Measurements from ENCODE around the gene FBXO3.

FBXO3 gene

DNA sequence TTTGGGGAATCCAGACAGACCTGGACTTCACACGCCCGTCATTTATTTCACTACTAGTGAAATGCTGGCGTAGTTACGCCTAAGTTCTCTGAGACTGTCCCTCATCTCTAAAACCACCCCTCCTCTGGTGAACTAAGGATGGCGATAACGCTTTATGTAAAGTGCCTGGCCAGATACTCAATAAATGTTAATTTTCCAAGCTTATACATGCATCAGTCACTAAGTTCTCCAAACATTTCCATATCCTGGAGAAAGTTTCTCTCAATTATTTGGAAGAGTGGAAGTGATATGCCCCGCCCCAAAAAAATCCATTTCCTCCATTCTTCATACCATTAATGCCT, 1.1 kb upstream of the FBXO3 start:
- H3K36me3 ChIP-seq (ENCODE audit: control insufficient read depth, low read length): peaks cover 3% of the 10 kb centered on the region; the same call in 1 of the 2 replicates
- TF ChIP-seq, protein P1, sequence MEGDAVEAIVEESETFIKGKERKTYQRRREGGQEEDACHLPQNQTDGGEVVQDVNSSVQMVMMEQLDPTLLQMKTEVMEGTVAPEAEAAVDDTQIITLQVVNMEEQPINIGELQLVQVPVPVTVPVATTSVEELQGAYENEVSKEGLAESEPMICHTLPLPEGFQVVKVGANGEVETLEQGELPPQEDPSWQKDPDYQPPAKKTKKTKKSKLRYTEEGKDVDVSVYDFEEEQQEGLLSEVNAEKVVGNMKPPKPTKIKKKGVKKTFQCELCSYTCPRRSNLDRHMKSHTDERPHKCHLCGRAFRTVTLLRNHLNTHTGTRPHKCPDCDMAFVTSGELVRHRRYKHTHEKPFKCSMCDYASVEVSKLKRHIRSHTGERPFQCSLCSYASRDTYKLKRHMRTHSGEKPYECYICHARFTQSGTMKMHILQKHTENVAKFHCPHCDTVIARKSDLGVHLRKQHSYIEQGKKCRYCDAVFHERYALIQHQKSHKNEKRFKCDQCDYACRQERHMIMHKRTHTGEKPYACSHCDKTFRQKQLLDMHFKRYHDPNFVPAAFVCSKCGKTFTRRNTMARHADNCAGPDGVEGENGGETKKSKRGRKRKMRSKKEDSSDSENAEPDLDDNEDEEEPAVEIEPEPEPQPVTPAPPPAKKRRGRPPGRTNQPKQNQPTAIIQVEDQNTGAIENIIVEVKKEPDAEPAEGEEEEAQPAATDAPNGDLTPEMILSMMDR (IDR thresholded peaks at IDR 0.05; ENCODE audit: low read depth, low read length, poor library complexity, severe bottlenecking): no peak
- no peak for TF ChIP-seq EZH2phosphoT487 (IDR thresholded peaks at IDR 0.05; ENCODE audit: borderline replicate concordance, low read length)
- H3K79me2 ChIP-seq (ENCODE audit: control insufficient read depth, low read length): peaks cover 29% of the 10 kb centered on the region
- peaks cover 39% of the 10 kb centered on the region for H3K4me1 ChIP-seq (ENCODE audit: control insufficient read depth, low read length)
- 0 out of 2 replicates have a peak, but pooled peaks cover 3% of the 10 kb centered on the region for H4K20me1 ChIP-seq (ENCODE audit: control insufficient read depth, insufficient read depth, low read depth, low read length)
- no peaks in the 10 kb centered on the region for H3K9me2 ChIP-seq (replicated peaks; ENCODE audit: control insufficient read depth, low read length)
- H3K27ac ChIP-seq (ENCODE audit: low read depth, low read length): no peak overlapping the region
- H3K9me3 ChIP-seq (ENCODE audit: control insufficient read depth, insufficient read depth, low read length): no peaks in the 10 kb centered on the region
- H3K4me2 ChIP-seq (ENCODE audit: low read length): peak overlapping the region; percentile 97; the same call in 1 of the 2 replicates
- peaks cover 4% of the 10 kb centered on the region; the same call in 1 of the 2 replicates for H3F3A ChIP-seq (ENCODE audit: control insufficient read depth, insufficient read depth)
- no peak overlapping the region for H3K4me3 ChIP-seq (ENCODE audit: low read length)
- peaks cover 40% of the 10 kb centered on the region for H3K27me3 ChIP-seq (ENCODE audit: control insufficient read depth, low read length)

DNA sequence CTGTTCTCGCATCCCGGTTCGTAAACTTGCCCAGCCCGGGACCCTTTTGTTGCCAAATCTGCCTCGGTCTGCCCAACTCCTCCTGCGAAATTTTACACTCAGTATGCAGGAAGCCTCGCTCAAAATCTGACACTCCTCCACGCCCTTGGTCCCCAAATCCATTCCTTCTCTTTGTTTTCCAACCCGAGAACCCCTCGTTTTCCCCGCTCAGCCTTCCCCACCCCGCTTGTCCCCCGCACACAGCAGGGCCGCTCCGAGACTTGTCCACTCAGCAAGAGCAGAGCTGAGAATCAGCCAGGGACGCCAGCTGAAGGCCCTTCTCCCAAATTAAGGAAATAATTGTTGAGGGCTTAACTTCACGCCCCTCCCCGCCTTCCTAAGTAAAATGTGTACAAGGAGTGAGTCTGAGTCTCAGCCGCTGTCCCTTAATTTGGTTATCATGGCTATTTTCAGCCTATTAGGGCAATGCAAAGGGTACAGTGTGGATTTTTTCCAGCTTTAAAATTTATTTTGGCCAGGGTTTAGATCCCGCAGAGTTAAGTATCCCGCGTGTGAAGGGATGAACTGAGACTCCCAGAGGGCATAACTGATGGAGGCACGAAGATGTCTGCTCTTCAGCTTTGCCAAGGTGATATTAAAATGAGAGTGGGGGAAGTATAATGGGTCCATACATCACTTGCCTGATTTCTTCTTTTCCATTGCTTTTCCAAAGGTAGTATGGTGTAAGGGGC, 581 bp upstream of the FBXO3 start:
- H3K9me2 ChIP-seq (replicated peaks; ENCODE audit: control insufficient read depth, low read length): no peaks in the 10 kb centered on the region
- H3K36me3 ChIP-seq (ENCODE audit: control insufficient read depth, low read length): peaks cover 3% of the 10 kb centered on the region; the same call in 1 of the 2 replicates
- H3K27me3 ChIP-seq (ENCODE audit: control insufficient read depth, low read length): peaks cover 36% of the 10 kb centered on the region
- peaks cover 4% of the 10 kb centered on the region; the same call in 1 of the 2 replicates for H3F3A ChIP-seq (ENCODE audit: control insufficient read depth, insufficient read depth)
- H3K4me3 ChIP-seq (ENCODE audit: low read length): peak overlapping the region; percentile 95
- H4K20me1 ChIP-seq (ENCODE audit: control insufficient read depth, insufficient read depth, low read depth, low read length): 0 out of 2 replicates have a peak, but pooled peaks cover 3% of the 10 kb centered on the region
- H3K4me2 ChIP-seq (ENCODE audit: low read length): peak overlapping the region; percentile 97
- peaks cover 39% of the 10 kb centered on the region for H3K4me1 ChIP-seq (ENCODE audit: control insufficient read depth, low read length)
- H3K27ac ChIP-seq (ENCODE audit: low read depth, low read length): no peak overlapping the region
- H3K9me3 ChIP-seq (ENCODE audit: control insufficient read depth, insufficient read depth, low read length): no peaks in the 10 kb centered on the region
- H3K79me2 ChIP-seq (ENCODE audit: control insufficient read depth, low read length): peaks cover 29% of the 10 kb centered on the region
- TF ChIP-seq, protein P1 (IDR thresholded peaks at IDR 0.05; ENCODE audit: low read depth, low read length, poor library complexity, severe bottlenecking): no peak
- TF ChIP-seq EZH2phosphoT487 (IDR thresholded peaks at IDR 0.05; ENCODE audit: borderline replicate concordance, low read length): peak; percentile 94; the same call in 1 of the 2 replicates

DNA sequence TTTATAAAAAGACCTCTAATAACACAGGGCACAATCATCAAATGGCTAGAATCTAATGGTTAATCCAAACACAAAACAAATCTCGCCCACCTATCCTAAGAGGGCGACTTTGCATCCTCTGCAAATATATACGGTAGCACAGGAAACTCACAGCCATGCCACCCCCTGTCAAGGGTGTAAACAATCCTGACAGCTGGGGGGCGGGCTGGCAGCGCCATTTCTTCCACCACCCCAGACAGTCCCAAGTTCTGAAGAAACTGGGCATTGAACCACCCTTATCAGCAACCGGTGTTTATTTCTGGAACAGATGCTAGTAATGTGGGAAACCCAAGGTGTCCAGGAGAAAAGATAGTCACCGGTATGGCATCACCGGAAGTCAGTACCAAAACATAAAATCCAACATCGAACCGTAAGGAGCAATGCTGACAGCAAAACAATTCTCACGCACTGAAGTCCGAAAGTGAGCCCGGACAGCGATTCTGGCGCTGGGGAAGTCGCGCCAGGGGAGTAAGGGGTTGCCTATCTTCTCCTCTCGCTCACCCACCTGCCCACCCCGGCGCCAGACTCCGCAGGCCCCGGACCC, 825 bp downstream of the FBXO3 start:
- H3K4me1 ChIP-seq (ENCODE audit: control insufficient read depth, low read length): peaks cover 37% of the 10 kb centered on the region
- H3K79me2 ChIP-seq (ENCODE audit: control insufficient read depth, low read length): peaks cover 29% of the 10 kb centered on the region
- TF ChIP-seq, protein P1 (IDR thresholded peaks at IDR 0.05; ENCODE audit: low read depth, low read length, poor library complexity, severe bottlenecking): peak; percentile 19
- no peak for TF ChIP-seq EZH2phosphoT487 (IDR thresholded peaks at IDR 0.05; ENCODE audit: borderline replicate concordance, low read length)

More for the DNA sequence above, 825 bp downstream of the FBXO3 start:
- Histone ChIP-seq H3K27ac (ENCODE audit: low read depth, low read length) (no peak overlapping the region), H3K27me3 (ENCODE audit: control insufficient read depth, low read length) (peaks cover 26% of the 10 kb centered on the region), H3K4me3 (ENCODE audit: low read length) (peak overlapping the region; percentile 95), H3F3A (ENCODE audit: control insufficient read depth, insufficient read depth) (peaks cover 4% of the 10 kb centered on the region; the same call in 1 of the 2 replicates), H3K9me2 (replicated peaks; ENCODE audit: control insufficient read depth, low read length) (no peaks in the 10 kb centered on the region), H4K20me1 (ENCODE audit: control insufficient read depth, insufficient read depth, low read depth, low read length) (0 out of 2 replicates have a peak, but pooled peaks cover 3% of the 10 kb centered on the region), H3K36me3 (ENCODE audit: control insufficient read depth, low read length) (peaks cover 5% of the 10 kb centered on the region), H3K9me3 (ENCODE audit: control insufficient read depth, insufficient read depth, low read length) (no peaks in the 10 kb centered on the region), H3K4me2 (ENCODE audit: low read length) (peak overlapping the region; percentile 81)
